BJ (cell line): ENCODE results near the gene ITPKC. TPM values are rescaled to one million over a fixed set of nuclear protein-coding genes. Genes with fewer than 3 reads are reported as not detected.

Source experiments
- CTCF ChIA-PET: fragments of 350-600 bp; formaldehyde crosslinking; extraction: SDS; loops from one replicate; lab custom pipeline; 2021; ENCODE audit warnings: antibody characterized with exemption, inconsistent platforms; lab: Yijun Ruan, JAX
- POLR2A ChIA-PET: fragments of 300-600 bp; sonication (Branson Sonifier 250); formaldehyde crosslinking; extraction: SDS; loops from one replicate; lab custom pipeline; 2021; ENCODE audit warnings: antibody characterized with exemption; lab: Charles Lee
- DNase-seq: peaks from one replicate; pipeline ENCODE4 v3.0.0-alpha.2; 2011; ENCODE audit warnings: low read depth
- H3K27me3 ChIP-seq: 2 replicates; pipeline ENCODE4 v1.6.0; 2011; ENCODE audit warnings: low read length; ENCODE audit not compliant: control insufficient read depth, insufficient read depth
- H3K36me3 ChIP-seq: 2 replicates; pipeline ENCODE4 v1.5.1; 2011; ENCODE audit warnings: low read length; ENCODE audit not compliant: control insufficient read depth, insufficient read depth
- H3K4me3 ChIP-seq: 2 replicates; pipeline ENCODE4 v1.5.1; 2011; ENCODE audit warnings: low read depth, mild to moderate bottlenecking, control low read depth, low read length
- CTCF ChIP-seq: IDR thresholded peaks from 2 replicates; pipeline ENCODE4 v1.5.1; 2011; ENCODE audit warnings: low read depth, mild to moderate bottlenecking, control low read depth, inconsistent platforms, low read length, moderate library complexity; ENCODE audit not compliant: insufficient read depth
- polyA plus RNA-seq: library from polyadenylated mRNA; depleted of rRNA; stranded (reverse); fragments of >200 nt; gene quantifications from 2 replicates; pipeline ENCODE4 v1.2.3, GENCODE V29; 2011

ITPKC gene
- polyA plus RNA-seq, 1 experiment = 11.9 TPM

- POLR2A ChIA-PET = no interaction called here
- CTCF ChIA-PET = interaction anchor here (0.8 to 0.9 kb wide), 2 partner anchors 8 to 19 kb away, joined by 3 to 4 read pairs; partner anchors contain the start of gene NUMBL
- no peak overlapping the region for H3K4me3 ChIP-seq
- peaks cover 45% of the 10 kb centered on the region for H3K36me3 ChIP-seq
- TF ChIP-seq CTCF = no peak
- H3K27me3 ChIP-seq = no peaks in the 10 kb centered on the region
- DNase-seq = no peak
These were observed 34.4 kb upstream of the ITPKC start for GRCh38 chr19:40682431-40682964.

GRCh38 chr19:40683437-40683836, 33.5 kb upstream of the ITPKC start:
- ChIA-PET POLR2A (no interaction called here), CTCF (interaction anchor here (0.9 to 1.5 kb wide), 2 partner anchors 10 to 20 kb away, joined by 4 read pairs; no protein-coding TSS in a partner anchor)
- TF ChIP-seq CTCF = no peak
- Histone ChIP-seq H3K4me3 (no peak overlapping the region), H3K27me3 (no peaks in the 10 kb centered on the region), H3K36me3 (peaks cover 37% of the 10 kb centered on the region)
- DNase-seq = no peak

- ChIA-PET CTCF (interaction anchor here (1.5 kb wide), 1 partner anchor 11 kb away, joined by 4 read pairs; no protein-coding TSS in a partner anchor), POLR2A (no interaction called here)
- TF ChIP-seq CTCF = no peak
- H3K4me3 ChIP-seq = no peak overlapping the region
- H3K27me3 ChIP-seq = no peaks in the 10 kb centered on the region
- peaks cover 37% of the 10 kb centered on the region for H3K36me3 ChIP-seq
- DNase-seq = no peak
These were observed 32.6 kb upstream of the ITPKC start for GRCh38 chr19:40684280-40684679.

- no peak for DNase-seq
- peaks cover 37% of the 10 kb centered on the region for H3K36me3 ChIP-seq
- no peak overlapping the region for H3K4me3 ChIP-seq
- H3K27me3 ChIP-seq = no peaks in the 10 kb centered on the region
- POLR2A ChIA-PET = no interaction called here
- CTCF ChIA-PET = no interaction called here
- TF ChIP-seq CTCF = no peak
These were observed 31.8 kb upstream of the ITPKC start for GRCh38 chr19:40685016-40685526.

- Histone ChIP-seq H3K36me3 (peaks cover 36% of the 10 kb centered on the region), H3K4me3 (no peak overlapping the region), H3K27me3 (no peaks in the 10 kb centered on the region)
- CTCF ChIA-PET = interaction anchor here (2.6 kb wide), 1 partner anchor 22 kb away, joined by 10 read pairs; no protein-coding TSS in a partner anchor
- no peak for DNase-seq
- TF ChIP-seq CTCF = no peak
- POLR2A ChIA-PET = no interaction called here
These were observed 31.3 kb upstream of the ITPKC start for GRCh38 chr19:40685563-40685962.
